Activated CD4-positive, alpha-beta T cell treated with anti-CD3 and anti-CD28 coated beads, Interleukin-2, amount 10 ng/mL, durations not matched to agents 24 days and 14 days (primary cell): ENCODE measurements around the gene CELA2A. TPM values are rescaled to one million over a fixed set of nuclear protein-coding genes. Genes with fewer than 3 reads are reported as not detected.
"Not testable (repeated sequence)": the region's sequence is repeated elsewhere in the genome, so short reads cannot be mapped to it uniquely, and the experiment has no call there.

Experiments used
- DNase-seq: peaks from one replicate; pipeline ENCODE4 v3.0.0; 2022
- H3K27ac Mint-ChIP-seq: one replicate; pipeline ENCODE4 v1.8.0; 2022; ENCODE audit warnings: mild to moderate bottlenecking, mixed read lengths
- H3K27me3 Mint-ChIP-seq: one replicate; pipeline ENCODE4 v1.8.0; 2022; ENCODE audit warnings: mixed read lengths
- H3K36me3 Mint-ChIP-seq: one replicate; pipeline ENCODE4 v1.8.0; 2022; ENCODE audit warnings: low read depth, mild to moderate bottlenecking, mixed read lengths
- H3K4me1 Mint-ChIP-seq: one replicate; pipeline ENCODE4 v1.8.0; 2021; ENCODE audit warnings: mixed read lengths
- H3K4me3 Mint-ChIP-seq: one replicate; pipeline ENCODE4 v1.8.0; 2022; ENCODE audit warnings: mild to moderate bottlenecking, moderate library complexity, mixed read lengths
- H3K9me3 Mint-ChIP-seq: one replicate; pipeline ENCODE4 v1.8.0; 2021; ENCODE audit warnings: mixed read lengths
- intact Hi-C: fragments of 100-400 bp; cut with micrococcal nuclease; formaldehyde crosslinking; loops from one replicate; pipeline ENCODE4 v1.15.1; 2023
- total RNA-seq: library from RNA; stranded (reverse); gene quantifications from 2 replicates; pipeline ENCODE4 v1.2.3, GENCODE V29; 2022

Gene CELA2A
- total RNA-seq, 1 donor from 2014 or later: not detected

GRCh38 chr1:15457585-15457984, 1.1 kb downstream of the CELA2A start:
- Mint-ChIP-seq H3K4me3 (no peak overlapping the region), H3K27ac (no peak overlapping the region), H3K36me3 (no peaks in the 10 kb centered on the region), H3K4me1 (no peaks in the 10 kb centered on the region), H3K27me3 (peaks cover 5% of the 10 kb centered on the region), H3K9me3 (no peaks in the 10 kb centered on the region)
- DNase-seq: no peak
- intact Hi-C loops: no loop called here

DNA sequence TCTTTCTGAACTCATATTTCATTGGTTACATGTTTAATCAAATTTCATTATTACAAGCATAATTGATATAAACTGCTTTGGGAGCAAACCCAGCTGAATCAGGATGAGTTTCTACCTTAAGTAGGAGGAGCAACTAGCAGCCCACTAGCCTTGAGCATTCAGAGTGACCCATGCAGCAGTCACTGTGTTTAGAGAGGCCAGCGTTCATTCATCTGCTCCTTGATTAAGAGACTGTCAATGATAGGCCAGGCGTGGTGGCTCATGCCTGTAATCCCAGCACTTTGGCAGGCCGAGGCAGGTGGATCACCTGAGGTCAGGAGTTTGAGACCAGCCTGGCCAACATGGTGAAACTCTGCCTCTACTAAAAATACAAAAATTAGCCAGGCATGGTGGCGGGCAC, 1.9 kb downstream of the CELA2A start:
- H3K27me3 Mint-ChIP-seq, H3K9me3 Mint-ChIP-seq, H3K36me3 Mint-ChIP-seq, H3K27ac Mint-ChIP-seq, H3K4me1 Mint-ChIP-seq, DNase-seq, intact Hi-C loops, H3K4me3 Mint-ChIP-seq: not testable (repeated sequence)

GRCh38 chr1:15459771-15460707, 3.5 kb downstream of the CELA2A start:
- H3K4me1 Mint-ChIP-seq: no peaks in the 10 kb centered on the region
- no peak for DNase-seq
- peaks cover 5% of the 10 kb centered on the region for H3K27me3 Mint-ChIP-seq
- no peak overlapping the region for H3K27ac Mint-ChIP-seq
- no peaks in the 10 kb centered on the region for H3K9me3 Mint-ChIP-seq
- intact Hi-C loops: no loop called here
- no peak overlapping the region for H3K4me3 Mint-ChIP-seq
- H3K36me3 Mint-ChIP-seq: no peaks in the 10 kb centered on the region

DNA sequence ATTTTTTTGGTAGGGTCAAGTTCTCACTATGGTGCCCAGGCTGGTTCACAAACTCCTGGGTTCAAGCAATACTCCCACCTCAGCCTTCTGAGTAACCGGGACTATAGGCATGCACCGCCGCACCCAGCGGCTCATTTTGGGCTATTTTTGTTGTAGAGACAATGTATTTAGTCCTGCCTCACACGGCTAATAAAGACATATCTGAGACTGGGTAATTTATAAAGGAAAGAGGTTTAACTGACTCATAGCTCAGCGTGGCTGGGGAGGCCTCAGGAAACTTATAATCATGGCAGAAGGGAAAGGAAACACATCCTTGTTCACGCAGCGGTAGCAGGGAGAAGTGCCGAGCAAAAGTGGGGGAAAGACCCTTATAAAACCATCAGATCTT, 4.2 kb downstream of the CELA2A start:
- H3K4me3 Mint-ChIP-seq: no peak overlapping the region
- H3K9me3 Mint-ChIP-seq: no peaks in the 10 kb centered on the region
- H3K27me3 Mint-ChIP-seq: peaks cover 5% of the 10 kb centered on the region
- intact Hi-C loops: no loop called here
- no peaks in the 10 kb centered on the region for H3K4me1 Mint-ChIP-seq
- H3K36me3 Mint-ChIP-seq: no peaks in the 10 kb centered on the region
- no peak overlapping the region for H3K27ac Mint-ChIP-seq
- no peak for DNase-seq

GRCh38 chr1:15463064-15463800, 6.7 kb downstream of the CELA2A start:
- H3K9me3 Mint-ChIP-seq, H3K27ac Mint-ChIP-seq, H3K36me3 Mint-ChIP-seq, DNase-seq, H3K4me3 Mint-ChIP-seq, H3K4me1 Mint-ChIP-seq, intact Hi-C loops, H3K27me3 Mint-ChIP-seq: not testable (repeated sequence)

DNA sequence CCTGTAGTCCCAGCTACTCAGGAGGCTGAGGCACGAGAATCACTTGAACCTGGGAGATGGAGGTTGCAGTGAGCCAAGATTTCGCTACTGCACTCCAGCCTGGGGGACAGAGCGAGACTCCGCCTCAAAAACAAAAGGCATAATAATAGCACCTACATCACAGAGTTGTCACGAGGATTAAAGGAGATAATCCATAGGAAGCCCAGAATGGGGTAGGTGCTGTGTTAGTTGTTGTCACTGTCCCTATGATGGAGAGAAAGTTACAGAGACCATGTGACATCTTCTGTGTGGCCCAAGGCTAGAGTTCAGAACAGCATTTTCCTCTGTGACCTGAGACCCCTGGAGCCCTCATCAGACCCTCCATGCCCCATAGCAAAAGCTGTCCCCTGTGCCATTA, 7.4 kb downstream of the CELA2A start:
- H3K36me3 Mint-ChIP-seq, H3K27me3 Mint-ChIP-seq, H3K27ac Mint-ChIP-seq, intact Hi-C loops, DNase-seq, H3K4me3 Mint-ChIP-seq, H3K9me3 Mint-ChIP-seq, H3K4me1 Mint-ChIP-seq: not testable (repeated sequence)

DNA sequence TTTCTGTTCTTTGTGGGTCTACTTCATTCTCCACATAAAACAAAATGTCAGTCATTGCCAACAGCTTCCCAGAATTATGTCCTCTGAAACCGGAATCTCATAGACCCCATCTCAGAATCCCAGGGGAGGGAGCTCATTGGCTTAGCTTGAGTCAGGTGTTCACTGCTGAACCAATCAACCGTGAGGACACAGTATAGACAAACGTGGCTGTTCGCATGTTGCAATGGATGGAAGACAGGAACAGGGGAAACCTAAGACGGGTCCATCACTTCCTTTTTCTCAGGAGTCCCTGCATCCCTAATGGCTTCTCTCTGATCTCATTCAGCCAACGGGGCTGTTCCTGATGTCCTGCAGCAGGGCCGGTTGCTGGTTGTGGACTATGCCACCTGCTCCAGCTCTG, 9.1 kb downstream of the CELA2A start:
- DNase-seq: no peak
- H3K4me1 Mint-ChIP-seq: no peaks in the 10 kb centered on the region
- H3K36me3 Mint-ChIP-seq: no peaks in the 10 kb centered on the region
- H3K9me3 Mint-ChIP-seq: no peaks in the 10 kb centered on the region
- no peak overlapping the region for H3K27ac Mint-ChIP-seq
- H3K27me3 Mint-ChIP-seq: peaks cover 2% of the 10 kb centered on the region
- intact Hi-C loops: no loop called here
- H3K4me3 Mint-ChIP-seq: no peak overlapping the region

DNA sequence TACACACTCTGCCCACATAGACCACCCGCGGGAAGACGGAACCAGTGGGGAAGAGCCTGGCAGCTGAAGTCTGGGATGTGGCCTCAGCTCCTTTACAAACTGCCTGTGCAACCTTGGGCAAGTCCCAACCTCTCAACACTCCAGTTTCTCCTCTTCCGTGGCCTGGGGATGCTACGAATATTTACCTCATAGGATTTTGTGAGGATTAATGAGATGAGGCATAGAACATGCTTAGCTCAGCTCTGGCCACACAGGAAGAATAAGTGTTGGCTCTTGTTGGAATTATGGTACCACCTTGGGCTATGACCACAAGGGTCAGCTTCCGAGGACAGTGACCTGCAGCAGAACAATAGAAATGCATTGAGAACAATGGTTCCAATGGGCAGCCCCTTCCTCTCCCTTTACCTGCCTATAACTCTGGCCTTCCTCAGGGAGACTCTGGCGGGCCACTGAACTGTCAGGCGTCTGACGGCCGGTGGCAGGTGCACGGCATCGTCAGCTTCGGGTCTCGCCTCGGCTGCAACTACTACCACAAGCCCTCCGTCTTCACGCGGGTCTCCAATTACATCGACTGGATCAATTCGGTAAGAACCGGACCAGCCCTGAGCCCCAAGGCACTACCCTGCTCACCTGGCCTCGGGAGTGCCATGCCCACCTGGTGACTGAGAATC, 10.6 kb downstream of the CELA2A start:
- not testable (repeated sequence) for H3K27me3 Mint-ChIP-seq

GRCh38 chr1:15468145-15468544, 11.6 kb downstream of the CELA2A start:
- H3K27me3 Mint-ChIP-seq: peaks cover 2% of the 10 kb centered on the region
- H3K9me3 Mint-ChIP-seq: no peaks in the 10 kb centered on the region
- no peak overlapping the region for H3K4me3 Mint-ChIP-seq
- intact Hi-C loops: no loop called here
- H3K4me1 Mint-ChIP-seq: no peaks in the 10 kb centered on the region
- H3K36me3 Mint-ChIP-seq: no peaks in the 10 kb centered on the region
- no peak overlapping the region for H3K27ac Mint-ChIP-seq
- no peak for DNase-seq

More for the DNA sequence above, 10.6 kb downstream of the CELA2A start:
- H3K36me3 Mint-ChIP-seq, DNase-seq, H3K27ac Mint-ChIP-seq, H3K9me3 Mint-ChIP-seq, intact Hi-C loops, H3K4me3 Mint-ChIP-seq, H3K4me1 Mint-ChIP-seq: not testable (repeated sequence)

GRCh38 chr1:15469361-15469760, 12.8 kb downstream of the CELA2A start:
- DNase-seq: no peak
- H3K36me3 Mint-ChIP-seq: no peaks in the 10 kb centered on the region
- intact Hi-C loops: no loop called here
- H3K4me1 Mint-ChIP-seq: no peaks in the 10 kb centered on the region
- no peak overlapping the region for H3K27ac Mint-ChIP-seq
- no peak overlapping the region for H3K4me3 Mint-ChIP-seq
- H3K27me3 Mint-ChIP-seq: peaks cover 2% of the 10 kb centered on the region
- H3K9me3 Mint-ChIP-seq: no peaks in the 10 kb centered on the region

DNA sequence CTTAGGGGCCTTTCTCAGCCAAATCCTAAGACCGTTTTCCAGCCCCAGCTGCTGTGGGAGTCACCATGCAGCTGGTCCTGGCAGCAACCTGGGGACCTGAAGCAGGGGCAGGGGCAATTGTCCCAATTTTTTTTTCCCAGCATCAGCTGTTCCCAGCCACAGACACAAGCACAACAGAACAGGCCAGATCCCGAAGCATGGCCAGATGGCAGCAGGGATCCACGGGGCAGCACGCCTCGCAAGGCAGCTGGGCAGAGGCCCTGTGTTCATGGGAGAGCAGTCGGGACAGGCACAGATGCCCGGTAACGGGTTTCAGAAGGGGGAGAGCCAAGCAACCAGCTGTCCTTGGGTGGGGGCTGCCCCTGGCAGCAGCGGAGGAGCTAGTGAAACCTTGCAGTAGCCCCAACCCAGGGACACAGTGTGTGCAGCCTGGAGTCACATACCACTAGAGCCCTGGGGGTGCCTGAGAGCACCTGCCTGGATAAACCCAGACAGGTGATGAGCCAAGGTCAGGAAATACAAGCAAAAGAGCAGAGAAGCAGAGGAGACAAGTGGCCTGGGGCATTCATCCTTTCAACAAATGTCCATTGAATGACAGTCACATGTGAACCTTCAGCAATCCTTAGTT, 13.4 kb downstream of the CELA2A start:
- H3K27ac Mint-ChIP-seq, intact Hi-C loops, H3K4me3 Mint-ChIP-seq, H3K36me3 Mint-ChIP-seq, H3K9me3 Mint-ChIP-seq, H3K27me3 Mint-ChIP-seq, DNase-seq, H3K4me1 Mint-ChIP-seq: not testable (repeated sequence)

- H3K27ac Mint-ChIP-seq, intact Hi-C loops, H3K36me3 Mint-ChIP-seq, H3K4me3 Mint-ChIP-seq, H3K4me1 Mint-ChIP-seq, DNase-seq, H3K27me3 Mint-ChIP-seq, H3K9me3 Mint-ChIP-seq: not testable (repeated sequence)
These were observed 14.5 kb downstream of the CELA2A start for GRCh38 chr1:15471067-15471466.

- H3K36me3 Mint-ChIP-seq, H3K27ac Mint-ChIP-seq, H3K27me3 Mint-ChIP-seq, intact Hi-C loops, H3K4me3 Mint-ChIP-seq, DNase-seq, H3K9me3 Mint-ChIP-seq, H3K4me1 Mint-ChIP-seq: not testable (repeated sequence)
These were observed 15.2 kb downstream of the CELA2A start for GRCh38 chr1:15471723-15472122.

- H3K4me1 Mint-ChIP-seq: peaks cover 2% of the 10 kb centered on the region
- H3K36me3 Mint-ChIP-seq: no peaks in the 10 kb centered on the region
- no peak for DNase-seq
- H3K4me3 Mint-ChIP-seq: no peak overlapping the region
- H3K27me3 Mint-ChIP-seq: peaks cover 2% of the 10 kb centered on the region
- intact Hi-C loops: no loop called here
- no peak overlapping the region for H3K27ac Mint-ChIP-seq
- no peaks in the 10 kb centered on the region for H3K9me3 Mint-ChIP-seq
These were observed 16.1 kb downstream of the CELA2A start for GRCh38 chr1:15472587-15472986.
